Mucosa of descending colon (tissue), 3 donors: ENCODE results near the gene ARHGEF26. TPM values are rescaled to one million over a fixed set of nuclear protein-coding genes. Genes with fewer than 3 reads are reported as not detected.

Experiments used
- ATAC-seq: fragments of 200-7000 bp; cut with Tn5 transposase; one replicate; pipeline ENCODE4 v1.9.1; 2020; ENCODE audit warnings: mild to moderate bottlenecking, moderate library complexity
- DNase-seq, 3 donors: peaks; one replicate each; pipeline ENCODE4 v3.0.0-alpha.2; 2020
- H3K36me3 ChIP-seq: fragments of 200-600 bp; one replicate; pipeline ENCODE4 v1.8.0; 2021; ENCODE audit warnings: low read depth, mild to moderate bottlenecking
- H3K4me1 ChIP-seq: fragments of 200-600 bp; one replicate; pipeline ENCODE4 v1.8.0; 2021; ENCODE audit warnings: low read depth, mild to moderate bottlenecking
- H3K4me3 ChIP-seq: fragments of 200-600 bp; one replicate; pipeline ENCODE4 v1.8.0; 2021; ENCODE audit warnings: mild to moderate bottlenecking
- H3K9me3 ChIP-seq: fragments of 200-600 bp; one replicate; pipeline ENCODE4 v1.8.0; 2021; ENCODE audit warnings: mild to moderate bottlenecking
- CTCF ChIP-seq: fragments of 200-600 bp; IDR thresholded peaks from one replicate; pipeline ENCODE4 v1.8.0; 2022; ENCODE audit warnings: antibody characterized with exemption, mild to moderate bottlenecking
- intact Hi-C, 2 donors: fragments of 100-400 bp; cut with DNase I in 1 of 2; cut with micrococcal nuclease in 1 of 2; formaldehyde crosslinking; loops; one replicate each; pipeline versions ENCODE4 v1.11.0 to v1.11.1; 2022; cut with DNase I, micrococcal nuclease
- total RNA-seq, 3 donors: library from RNA; stranded (reverse); fragmentation: NEBNext Ultra II Directional in 2 of 3; extraction: Animal tissue kit (Norgen Biotek cat#: 25700) in 2 of 3; gene quantifications; one replicate each; pipeline versions ENCODE4 v1.2.1 to v1.2.4, GENCODE V29; 2021 to 2023
- donor health status: DM: no; HTN: no; CAD: no; lungs with moderate emphysema.
- donor health status: DM: no; HTN: no; CAD: no.
- donor health status: DM: no; HTN: yes; CAD: no.

Gene ARHGEF26
- total RNA-seq, 3 donors from 2014 or later: 3.0 to 46.4 (median 6.8) TPM

- no peak overlapping the region for H3K4me3 ChIP-seq
- no peak for ATAC-seq
- no peaks in the 10 kb centered on the region for H3K4me1 ChIP-seq
- no peak for TF ChIP-seq CTCF
- intact Hi-C loops: no loop called here
- H3K9me3 ChIP-seq: no peaks in the 10 kb centered on the region
- H3K36me3 ChIP-seq: no peaks in the 10 kb centered on the region
- DNase-seq: no peak
These were observed 71.0 kb downstream of the ARHGEF26 start for GRCh38 chr3:154192225-154192624.

- H3K9me3 ChIP-seq: no peaks in the 10 kb centered on the region
- H3K36me3 ChIP-seq: no peaks in the 10 kb centered on the region
- no peak overlapping the region for H3K4me3 ChIP-seq
- no peaks in the 10 kb centered on the region for H3K4me1 ChIP-seq
- no peak for TF ChIP-seq CTCF
- DNase-seq: no peak
- intact Hi-C loops: no loop called here
- ATAC-seq: no peak
These were observed 71.9 kb downstream of the ARHGEF26 start for GRCh38 chr3:154193000-154193615.

GRCh38 chr3:154194877-154195276 lies 73.7 kb downstream of the ARHGEF26 start:
- Histone ChIP-seq H3K36me3 (no peaks in the 10 kb centered on the region), H3K9me3 (no peaks in the 10 kb centered on the region), H3K4me1 (no peaks in the 10 kb centered on the region), H3K4me3 (no peak overlapping the region)
- intact Hi-C loops: no loop called here
- no peak for TF ChIP-seq CTCF
- DNase-seq (no peak), ATAC-seq (no peak)

GRCh38 chr3:154195620-154196356 lies 74.6 kb downstream of the ARHGEF26 start:
- DNase-seq (no peak), ATAC-seq (no peak)
- intact Hi-C loops: no loop called here
- no peak for TF ChIP-seq CTCF
- Histone ChIP-seq H3K36me3 (no peaks in the 10 kb centered on the region), H3K4me1 (no peaks in the 10 kb centered on the region), H3K9me3 (no peaks in the 10 kb centered on the region), H3K4me3 (no peak overlapping the region)

- intact Hi-C loops: no loop called here
- H3K4me1 ChIP-seq: no peaks in the 10 kb centered on the region
- ATAC-seq (no peak), DNase-seq (no peak)
- no peak overlapping the region for H3K4me3 ChIP-seq
- no peaks in the 10 kb centered on the region for H3K9me3 ChIP-seq
- no peak for TF ChIP-seq CTCF
- H3K36me3 ChIP-seq: no peaks in the 10 kb centered on the region
These were observed 76.6 kb downstream of the ARHGEF26 start for GRCh38 chr3:154197751-154198150.
